ENCODE results near the gene WBP11. TPM values are rescaled to one million over a fixed set of nuclear protein-coding genes. Genes with fewer than 3 reads are reported as not detected.

The WBP11 gene
- total RNA-seq, 1 experiment from 2014 or later, result 108 TPM

GRCh38 chr12:14751986-14752385 lies 51.3 kb downstream of the WBP11 start:
- Histone ChIP-seq H2BK20ac (ENCODE audit: low read depth, low read length, poor library complexity, severe bottlenecking) (no peak overlapping the region), H3K56ac (ENCODE audit: insufficient read length, low read depth, low read length) (no peak overlapping the region), H4K5ac (ENCODE audit: insufficient read length, low read depth, low read length) (no peak overlapping the region), H3K4ac (ENCODE audit: low read depth, low read length) (no peak overlapping the region), H3K18ac (ENCODE audit: insufficient read length, low read depth, low read length) (no peak overlapping the region), H2BK5ac (ENCODE audit: insufficient read length, low read length) (no peak overlapping the region), H3K14ac (ENCODE audit: insufficient read depth, low read length) (no peak overlapping the region), H2AFZ (ENCODE audit: low read length) (no peak overlapping the region), H3K9me3 (ENCODE audit: control insufficient read depth, low read depth, low read length) (no peaks in the 10 kb centered on the region), H3T11ph (ENCODE audit: low read length) (no peak overlapping the region), H2BK120ac (ENCODE audit: low read depth, low read length, poor library complexity, severe bottlenecking) (no peak overlapping the region), H3K79me1 (ENCODE audit: insufficient read depth, low read depth, low read length, poor library complexity, severe bottlenecking) (no peaks in the 10 kb centered on the region), H3K27me3 (ENCODE audit: insufficient read depth, low read length) (no peaks in the 10 kb centered on the region), H3K23me2 (ENCODE audit: insufficient read length, low read depth, low read length, poor library complexity, severe bottlenecking) (no peaks in the 10 kb centered on the region), H2AK5ac (ENCODE audit: insufficient read length, low read length) (no peak overlapping the region), H2BK15ac (ENCODE audit: low read depth, low read length) (no peak overlapping the region), H3K79me2 (ENCODE audit: insufficient read depth, low read length) (no peaks in the 10 kb centered on the region), H3K4me1 (ENCODE audit: insufficient read depth, low read length) (peaks cover 2% of the 10 kb centered on the region; the same call in 1 of the 2 replicates), H3K9ac (ENCODE audit: extremely low read depth, insufficient read length, low read length) (no peak overlapping the region), H2BK12ac (ENCODE audit: insufficient read length, low read depth, low read length) (no peak overlapping the region), H3K27ac (ENCODE audit: insufficient read length, low read depth, low read length) (no peak overlapping the region), H3K23ac (ENCODE audit: insufficient read length, low read depth, low read length) (no peak overlapping the region), H4K20me1 (ENCODE audit: control insufficient read depth, insufficient read depth, insufficient read length) (no peaks in the 10 kb centered on the region), H3K4me2 (ENCODE audit: insufficient read depth, insufficient read length, low read length) (no peak overlapping the region), H4K91ac (ENCODE audit: insufficient read length, low read depth, low read length) (no peak overlapping the region), H4K8ac (replicated peaks; ENCODE audit: insufficient read length, low read depth, low read length) (no peak overlapping the region)
- H3K4me1 Mint-ChIP-seq, result peaks cover 5 to 12% of the 10 kb centered on the region in 2 experiments; a peak in 3 of 4 replicates
- H3K9me3 Mint-ChIP-seq, result peaks cover 2 to 4% of the 10 kb centered on the region in 2 experiments; a peak in 2 of 5 replicates
- no peak overlapping the region for H3K27ac Mint-ChIP-seq
- no peak overlapping the region for H3K4me3 Mint-ChIP-seq
- peaks cover 0 to 5% (median 3%) of the 10 kb centered on the region in 3 experiments; a peak in 4 of 7 replicates for H3K36me3 Mint-ChIP-seq (ENCODE audit: insufficient read depth in 1 of 3, low read depth in 3 of 3)
- no peak for TF ChIP-seq CTCF (conservative IDR thresholded peaks at IDR 0.05)
- H3K27me3 Mint-ChIP-seq (ENCODE audit: low read depth), result no peaks in the 10 kb centered on the region
- no peak for DNase-seq

Data from H9 (cell line).